Nephron (organoid): ENCODE results near the gene CBX5.
"Not testable (repeated sequence)": the region's sequence is repeated elsewhere in the genome, so short reads cannot be mapped to it uniquely, and the experiment has no call there.

Experiments
- H3K27ac Mint-ChIP-seq, 3 experiments: 2 replicates each; pipeline ENCODE4 v1.8.0; 2020; ENCODE audit warnings: mixed read lengths in 3 of 3, mild to moderate bottlenecking in 2 of 3, moderate library complexity in 1 of 3
- H3K27me3 Mint-ChIP-seq: 2 replicates; pipeline ENCODE4 v1.8.0; 2021; ENCODE audit warnings: low read depth, mild to moderate bottlenecking, moderate library complexity, mixed read lengths
- H3K36me3 Mint-ChIP-seq: 2 replicates; pipeline ENCODE4 v1.8.0; 2020; ENCODE audit warnings: low read depth, mixed read lengths
- H3K4me1 Mint-ChIP-seq: 2 replicates; pipeline ENCODE4 v1.8.0; 2020; ENCODE audit warnings: mixed read lengths
- H3K4me3 Mint-ChIP-seq, 3 experiments: 2 replicates each; pipeline ENCODE4 v1.8.0; 2020; ENCODE audit warnings: mild to moderate bottlenecking in 3 of 3, mixed read lengths in 3 of 3, moderate library complexity in 2 of 3
- H3K9me3 Mint-ChIP-seq: 2 replicates; pipeline ENCODE4 v1.8.0; 2020; ENCODE audit warnings: mixed read lengths
- TF ChIP-seq, protein P1 (sequence below), 3 experiments: fragments of 200-600 bp; sonication (generic); IDR thresholded peaks; one replicate each; pipeline ENCODE4 v1.5.0; 2021; ENCODE audit warnings: antibody characterized with exemption in 3 of 3; ENCODE audit not compliant: unreplicated experiment in 3 of 3

Gene CBX5

DNA sequence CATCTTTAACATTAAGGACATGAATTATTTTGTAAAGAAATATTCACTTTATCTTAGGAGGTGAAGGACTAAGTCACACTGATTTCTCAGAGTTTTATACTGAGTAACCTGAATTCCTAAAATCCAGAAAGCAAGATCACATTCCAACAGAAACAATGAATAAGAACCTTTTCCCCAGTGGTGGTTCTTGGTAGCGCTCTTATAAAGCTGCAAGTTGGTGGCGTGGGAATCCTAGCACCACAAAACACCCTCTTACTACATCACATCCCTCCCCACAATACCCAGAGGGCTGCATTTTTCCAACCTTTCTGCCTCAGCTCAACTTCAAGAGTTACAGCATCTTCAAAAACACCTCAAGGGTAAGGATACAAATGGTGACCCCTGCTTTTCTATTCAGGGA, 47.1 kb downstream of the CBX5 start:
- H3K4me1 Mint-ChIP-seq = peaks cover 50% of the 10 kb centered on the region
- H3K27me3 Mint-ChIP-seq = no peaks in the 10 kb centered on the region
- no peak overlapping the region for H3K4me3 Mint-ChIP-seq
- peak overlapping the region; percentile 28 to 62 (median 35) for H3K27ac Mint-ChIP-seq
- peaks cover 39% of the 10 kb centered on the region for H3K36me3 Mint-ChIP-seq
- no peaks in the 10 kb centered on the region for H3K9me3 Mint-ChIP-seq
- TF ChIP-seq, protein P1, sequence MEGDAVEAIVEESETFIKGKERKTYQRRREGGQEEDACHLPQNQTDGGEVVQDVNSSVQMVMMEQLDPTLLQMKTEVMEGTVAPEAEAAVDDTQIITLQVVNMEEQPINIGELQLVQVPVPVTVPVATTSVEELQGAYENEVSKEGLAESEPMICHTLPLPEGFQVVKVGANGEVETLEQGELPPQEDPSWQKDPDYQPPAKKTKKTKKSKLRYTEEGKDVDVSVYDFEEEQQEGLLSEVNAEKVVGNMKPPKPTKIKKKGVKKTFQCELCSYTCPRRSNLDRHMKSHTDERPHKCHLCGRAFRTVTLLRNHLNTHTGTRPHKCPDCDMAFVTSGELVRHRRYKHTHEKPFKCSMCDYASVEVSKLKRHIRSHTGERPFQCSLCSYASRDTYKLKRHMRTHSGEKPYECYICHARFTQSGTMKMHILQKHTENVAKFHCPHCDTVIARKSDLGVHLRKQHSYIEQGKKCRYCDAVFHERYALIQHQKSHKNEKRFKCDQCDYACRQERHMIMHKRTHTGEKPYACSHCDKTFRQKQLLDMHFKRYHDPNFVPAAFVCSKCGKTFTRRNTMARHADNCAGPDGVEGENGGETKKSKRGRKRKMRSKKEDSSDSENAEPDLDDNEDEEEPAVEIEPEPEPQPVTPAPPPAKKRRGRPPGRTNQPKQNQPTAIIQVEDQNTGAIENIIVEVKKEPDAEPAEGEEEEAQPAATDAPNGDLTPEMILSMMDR (IDR thresholded peaks at IDR 0.05; ENCODE audit: unreplicated experiment in 3 of 3) = peak in 1 of 3 experiments; percentile 14

DNA sequence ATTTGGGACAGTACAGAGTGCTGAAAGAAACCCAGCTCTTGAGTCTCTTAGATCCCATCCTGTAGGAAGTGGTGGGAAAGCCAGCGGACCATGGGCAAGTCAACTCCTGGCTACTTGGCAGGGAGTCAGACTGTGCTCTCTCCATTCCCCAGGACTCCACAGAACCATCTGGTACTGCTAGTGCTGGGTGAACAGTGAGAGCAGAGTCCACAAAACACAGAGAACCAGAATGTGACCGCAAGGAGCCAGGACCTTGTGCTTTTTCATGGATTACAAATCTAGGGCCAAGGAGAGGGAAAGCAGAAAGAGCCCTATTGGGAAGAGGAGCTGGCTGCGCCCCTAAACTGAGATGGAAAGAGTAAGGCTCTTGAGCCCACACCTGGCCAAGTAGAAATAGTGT, 48.7 kb downstream of the CBX5 start:
- peaks cover 24% of the 10 kb centered on the region for H3K36me3 Mint-ChIP-seq
- not testable (repeated sequence) for H3K27me3 Mint-ChIP-seq, H3K4me3 Mint-ChIP-seq, H3K9me3 Mint-ChIP-seq
- peak overlapping the region in 2 of 3 experiments; percentile 39 to 53 for H3K27ac Mint-ChIP-seq
- peaks cover 52% of the 10 kb centered on the region for H3K4me1 Mint-ChIP-seq

DNA sequence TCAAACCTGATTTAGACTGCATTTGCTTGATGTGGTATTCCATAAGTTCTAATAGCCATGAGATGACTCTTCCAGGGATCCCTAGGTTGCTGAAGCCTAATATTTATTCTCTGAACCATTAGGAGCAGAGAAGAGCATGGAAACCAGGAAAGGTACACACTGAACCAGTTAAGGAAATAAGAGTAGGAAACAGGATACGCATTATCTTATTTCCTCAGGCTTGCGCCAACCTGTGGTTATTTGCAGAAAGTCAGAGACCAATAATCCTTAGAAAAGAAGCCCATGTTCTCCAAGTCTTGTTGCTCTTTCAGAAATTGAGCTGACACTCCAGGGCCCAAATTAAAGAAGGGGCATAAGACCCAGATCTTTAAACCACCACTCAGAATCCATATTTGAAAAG, 49.4 kb downstream of the CBX5 start:
- Mint-ChIP-seq H3K36me3 (peaks cover 17% of the 10 kb centered on the region), H3K9me3 (no peaks in the 10 kb centered on the region), H3K4me3 (no peak overlapping the region), H3K27ac (peak overlapping the region; percentile 70 to 80 (median 71)), H3K4me1 (peaks cover 47% of the 10 kb centered on the region), H3K27me3 (peaks cover 5% of the 10 kb centered on the region)
- TF ChIP-seq, protein P1 (IDR thresholded peaks at IDR 0.05; ENCODE audit: unreplicated experiment in 3 of 3) = no peak

DNA sequence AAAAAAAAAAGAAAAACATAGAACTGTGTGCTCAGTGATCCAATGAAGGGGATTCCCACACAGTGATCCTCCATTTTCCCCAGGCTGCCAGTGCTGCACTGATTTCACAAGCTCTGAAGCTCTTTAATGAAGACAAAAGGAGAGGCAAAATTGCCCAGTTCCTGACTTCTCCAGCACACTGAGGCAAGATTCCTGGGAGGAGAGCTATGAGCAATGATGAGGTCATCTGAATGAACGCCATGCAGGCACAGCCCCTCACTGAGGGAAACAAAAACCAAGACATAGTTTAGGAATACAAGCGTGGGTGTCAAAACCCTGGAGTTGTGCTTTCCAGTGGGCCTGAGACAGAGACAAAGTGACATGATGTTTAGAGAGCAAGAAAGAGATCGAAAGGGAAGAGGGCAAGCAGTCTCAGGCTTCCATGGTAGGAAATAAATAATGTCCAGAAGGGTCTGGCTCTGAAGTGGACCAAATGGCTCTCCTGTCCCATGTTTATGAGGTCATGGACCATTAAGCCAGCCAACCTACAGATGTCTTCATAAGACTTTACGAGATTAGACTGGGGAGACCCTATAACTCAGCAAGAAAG, 50.2 kb downstream of the CBX5 start:
- peaks cover 46% of the 10 kb centered on the region for H3K4me1 Mint-ChIP-seq
- no peak overlapping the region for H3K4me3 Mint-ChIP-seq
- H3K9me3 Mint-ChIP-seq = no peaks in the 10 kb centered on the region
- TF ChIP-seq, protein P1 (IDR thresholded peaks at IDR 0.05; ENCODE audit: unreplicated experiment in 3 of 3) = no peak
- peaks cover 5% of the 10 kb centered on the region for H3K27me3 Mint-ChIP-seq
- H3K27ac Mint-ChIP-seq = peak overlapping the region; percentile 71 to 92 (median 80)
- H3K36me3 Mint-ChIP-seq = peaks cover 13% of the 10 kb centered on the region

DNA sequence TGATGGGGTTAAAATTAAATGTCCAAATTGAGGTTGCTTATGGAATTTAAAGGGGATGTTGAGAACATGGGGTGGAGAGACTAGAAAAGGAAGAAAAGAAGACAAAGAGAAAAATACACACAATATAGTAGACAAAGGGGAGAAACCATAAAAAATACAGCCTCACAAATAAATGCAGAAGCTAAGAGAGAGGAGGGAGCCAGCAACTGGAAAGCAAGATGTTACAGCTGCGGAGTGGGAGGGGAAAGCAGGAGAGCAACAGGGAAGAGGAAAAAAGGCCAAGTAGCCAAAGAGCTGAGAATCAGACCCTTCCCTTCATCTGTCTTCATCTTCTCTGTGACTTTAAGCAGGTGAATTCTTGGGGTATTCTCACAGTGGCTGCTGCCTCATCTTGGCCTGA, 51.5 kb downstream of the CBX5 start:
- H3K36me3 Mint-ChIP-seq = peaks cover 8% of the 10 kb centered on the region
- H3K4me3 Mint-ChIP-seq = no peak overlapping the region
- H3K27ac Mint-ChIP-seq = peak overlapping the region; percentile 53 to 90 (median 60)
- peaks cover 5% of the 10 kb centered on the region for H3K27me3 Mint-ChIP-seq
- H3K9me3 Mint-ChIP-seq = no peaks in the 10 kb centered on the region
- TF ChIP-seq, protein P1 (IDR thresholded peaks at IDR 0.05; ENCODE audit: unreplicated experiment in 3 of 3) = no peak
- H3K4me1 Mint-ChIP-seq = peaks cover 42% of the 10 kb centered on the region

DNA sequence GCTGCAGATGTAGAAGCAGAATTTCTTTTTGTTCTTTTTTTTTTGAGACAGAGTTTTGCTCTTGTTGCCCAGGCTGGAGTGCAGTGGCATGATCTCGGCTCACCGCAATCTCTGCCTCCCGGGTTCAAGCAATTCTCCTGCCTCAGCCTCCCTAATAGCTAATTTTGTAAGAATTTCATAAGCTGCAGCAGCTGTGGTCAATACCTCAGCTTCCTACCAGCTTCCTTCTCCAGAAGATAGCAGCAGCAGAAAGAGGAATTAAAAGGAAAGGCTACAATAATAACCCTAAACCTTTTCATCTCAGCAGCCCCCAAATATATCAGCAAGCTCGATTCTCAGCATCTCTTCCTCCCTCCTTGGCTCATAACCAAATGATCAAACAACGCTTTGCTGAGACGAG, 52.0 kb downstream of the CBX5 start:
- H3K4me3 Mint-ChIP-seq, H3K9me3 Mint-ChIP-seq, H3K27me3 Mint-ChIP-seq, H3K36me3 Mint-ChIP-seq: not testable (repeated sequence)
- Mint-ChIP-seq H3K27ac (peak overlapping the region; percentile 53 to 90 (median 60)), H3K4me1 (peaks cover 39% of the 10 kb centered on the region)

DNA sequence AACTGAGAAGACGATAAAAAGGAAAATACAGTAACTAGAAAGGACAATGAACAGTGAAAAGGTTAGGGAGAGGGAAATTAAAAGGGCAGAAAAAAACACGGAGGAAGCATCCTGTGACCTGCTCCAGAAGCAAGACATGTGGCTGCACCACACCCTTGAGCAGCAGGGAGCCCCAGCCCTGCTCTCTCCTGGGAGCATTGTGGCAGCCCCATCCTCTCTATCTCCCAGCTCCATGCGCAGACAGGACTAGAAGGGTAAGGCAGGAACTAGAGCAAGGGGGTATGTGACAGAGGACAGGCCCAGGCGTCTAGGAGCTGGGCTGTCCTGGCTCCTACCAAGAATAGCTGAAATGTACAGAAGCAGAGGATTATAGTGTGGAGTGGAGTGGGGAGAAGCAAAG, 52.5 kb downstream of the CBX5 start:
- Mint-ChIP-seq H3K9me3 (no peaks in the 10 kb centered on the region), H3K4me1 (peaks cover 36% of the 10 kb centered on the region), H3K36me3 (no peaks in the 10 kb centered on the region), H3K27me3 (peaks cover 5% of the 10 kb centered on the region), H3K4me3 (no peak overlapping the region), H3K27ac (peak overlapping the region; percentile 2 to 90 (median 35))
- TF ChIP-seq, protein P1 (IDR thresholded peaks at IDR 0.05; ENCODE audit: unreplicated experiment in 3 of 3) = no peak
